Ammon's horn (tissue), 1 donor: Measurements from ENCODE around the gene METTL26.

ENCODE experiments used
- DNase-seq: peaks from one replicate; pipeline ENCODE4 v3.0.0-alpha.2; 2016; ENCODE audit warnings: low spot score

METTL26 gene

GRCh38 chr16:595094-595528, 41.0 kb downstream of the METTL26 start:
- DNase-seq = no peak

- no peak for DNase-seq
These were observed 42.3 kb downstream of the METTL26 start for GRCh38 chr16:593807-594206.

- DNase-seq = no peak
These were observed 42.7 kb downstream of the METTL26 start for GRCh38 chr16:593406-593805.

GRCh38 chr16:592518-593306, 43.4 kb downstream of the METTL26 start:
- DNase-seq = peak; percentile 77

GRCh38 chr16:591892-592517, 44.1 kb downstream of the METTL26 start:
- DNase-seq = no peak

DNA sequence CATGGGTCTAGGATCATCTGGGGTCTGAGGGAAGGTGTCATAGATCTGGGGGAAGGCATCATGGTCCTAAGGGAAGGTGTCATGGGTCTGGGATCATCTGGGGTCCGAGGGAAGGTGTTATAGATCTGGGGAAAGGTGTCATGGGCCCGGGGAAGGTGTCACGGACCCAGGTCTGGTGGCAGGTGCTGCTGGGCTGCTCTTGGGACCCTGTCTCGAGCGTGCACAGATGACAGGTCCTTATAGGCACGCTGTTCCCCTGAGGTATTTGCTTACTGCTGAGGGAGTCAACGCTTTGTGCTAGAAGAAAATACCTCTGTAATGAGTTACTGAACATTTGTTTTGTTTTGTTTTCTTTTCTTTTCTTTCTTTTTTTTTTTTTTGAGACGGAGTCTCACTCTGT, 44.9 kb downstream of the METTL26 start:
- no peak for DNase-seq

GRCh38 chr16:590815-591200, 45.3 kb downstream of the METTL26 start:
- no peak for DNase-seq

DNA sequence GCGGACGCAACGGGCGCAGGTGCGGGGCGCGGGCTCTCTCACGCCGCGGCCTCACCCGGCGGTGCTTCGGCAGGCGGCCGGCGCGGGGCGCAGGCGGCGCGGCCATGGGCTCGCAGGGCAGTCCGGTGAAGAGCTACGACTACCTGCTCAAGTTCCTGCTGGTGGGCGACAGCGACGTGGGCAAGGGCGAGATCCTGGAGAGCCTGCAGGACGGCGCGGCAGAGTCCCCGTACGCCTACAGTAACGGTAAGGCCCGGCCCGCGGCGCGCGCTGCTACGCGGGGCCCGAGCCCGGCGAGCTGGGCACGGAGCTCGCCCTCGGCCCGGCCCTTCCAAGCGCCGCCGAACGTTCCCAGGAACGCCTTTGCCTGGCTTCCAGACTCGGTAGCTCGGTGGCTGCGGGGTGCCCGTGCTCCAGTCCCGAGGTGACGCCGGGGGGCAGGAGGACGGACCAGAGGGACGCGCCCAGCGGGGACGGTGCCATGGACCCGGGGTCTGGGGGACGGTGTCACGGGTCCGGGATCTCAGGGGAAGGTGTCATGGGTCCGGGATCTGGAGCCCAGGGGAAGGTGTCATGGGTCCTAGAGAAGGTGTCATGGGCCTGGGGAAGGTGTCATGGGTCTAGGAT, 45.8 kb downstream of the METTL26 start:
- DNase-seq = no peak

- peak; percentile 100 for DNase-seq
These were observed 46.4 kb downstream of the METTL26 start, which contains the start of gene RAB40C for GRCh38 chr16:589658-590187. RAB40C (plus strand) TSS chr16:590066; CDS start chr16:590292, 226 bp downstream.

DNA sequence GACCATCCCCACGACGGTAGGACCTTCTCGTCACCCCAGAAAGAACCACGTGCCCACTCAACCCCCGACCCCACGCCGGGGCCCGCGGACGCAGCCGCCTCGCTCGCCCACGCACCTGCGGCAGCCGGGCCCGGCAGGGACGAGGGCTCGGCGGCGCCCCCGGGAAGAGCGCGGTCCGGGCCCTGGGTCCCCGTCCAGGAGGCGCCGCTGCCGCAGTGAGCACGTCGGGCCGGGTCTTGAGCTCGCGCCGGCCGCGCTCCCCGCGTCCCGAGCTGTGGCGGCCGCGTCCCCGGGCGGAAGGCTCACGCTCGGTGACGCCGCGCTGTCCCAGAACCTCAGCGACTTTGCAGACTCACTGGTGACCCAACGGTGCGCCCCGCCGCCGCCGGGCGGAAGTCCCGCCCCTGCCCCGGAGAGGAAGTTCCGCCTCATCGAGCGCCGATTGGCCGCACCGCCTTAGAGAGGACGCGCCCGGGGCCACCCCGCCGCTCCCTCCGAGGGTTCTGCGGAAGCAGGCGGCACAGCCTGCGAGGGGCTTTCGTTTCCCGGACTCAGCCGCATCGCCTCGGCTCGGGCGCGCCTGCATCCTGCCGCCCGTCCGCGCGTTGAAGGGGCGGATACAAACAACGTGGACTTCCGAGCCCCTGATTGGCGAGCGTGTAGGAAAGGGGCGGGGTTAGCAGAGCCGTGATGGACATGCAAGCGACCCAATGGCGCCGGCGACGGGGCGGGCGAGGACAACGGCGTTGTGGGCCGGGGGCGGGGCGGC, 47.0 kb downstream of the METTL26 start:
- DNase-seq = peak; percentile 98

- DNase-seq = no peak
These were observed 47.5 kb downstream of the METTL26 start for GRCh38 chr16:588639-588888.

DNA sequence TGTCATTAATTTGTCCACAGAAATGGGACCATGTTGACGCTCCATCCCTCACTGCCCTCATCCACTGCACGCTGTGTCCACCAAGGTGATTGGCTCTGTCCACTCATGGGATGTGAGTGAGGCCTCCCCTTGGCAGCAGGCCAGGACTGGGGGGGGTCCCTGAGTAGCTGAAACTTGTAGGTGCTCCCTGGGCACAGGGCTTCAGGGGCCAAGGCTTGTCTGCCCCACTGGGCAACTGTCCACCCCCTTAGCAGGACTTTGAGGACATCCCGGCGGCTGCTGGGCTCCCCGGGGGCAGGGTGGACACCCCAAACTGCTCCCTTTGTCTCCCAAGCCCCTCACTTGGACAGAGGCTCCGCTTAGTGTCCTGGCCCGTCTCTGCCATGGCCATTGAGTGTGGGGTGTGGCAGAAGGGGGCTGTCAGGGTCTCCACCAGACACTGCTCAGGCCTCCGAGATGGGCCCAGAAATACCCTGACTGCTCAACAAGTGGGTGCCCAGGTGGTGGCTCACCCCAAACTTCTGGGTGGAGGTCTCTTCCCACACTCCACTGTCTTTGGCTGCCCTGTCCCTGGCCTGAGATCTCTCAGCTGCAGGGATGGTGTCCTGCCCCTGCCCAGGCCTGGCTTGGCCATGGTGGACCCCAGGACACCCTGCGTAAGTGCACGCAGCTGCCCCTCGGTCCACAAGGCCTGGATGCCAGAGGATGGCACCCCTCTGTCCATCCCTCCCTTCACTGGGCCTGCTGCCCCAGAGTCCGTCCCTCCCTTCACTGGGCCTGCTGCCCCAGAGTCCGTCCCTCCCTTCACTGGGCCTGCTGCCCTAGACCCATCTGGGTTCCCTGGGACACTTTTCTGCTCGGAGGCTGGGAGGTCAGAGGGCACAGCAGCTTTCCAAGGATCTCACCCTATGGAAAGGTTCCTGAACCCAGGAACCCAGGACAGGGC, 49.2 kb downstream of the METTL26 start:
- no peak for DNase-seq

GRCh38 chr16:586047-586644, 50.0 kb downstream of the METTL26 start:
- no peak for DNase-seq

- no peak for DNase-seq
These were observed 50.8 kb downstream of the METTL26 start for GRCh38 chr16:585351-585750.
